ENCODE results near the gene OSGEPL1.
"Not testable (repeated sequence)": the region's sequence is repeated elsewhere in the genome, so short reads cannot be mapped to it uniquely, and the experiment has no call there.

Gene OSGEPL1

DNA sequence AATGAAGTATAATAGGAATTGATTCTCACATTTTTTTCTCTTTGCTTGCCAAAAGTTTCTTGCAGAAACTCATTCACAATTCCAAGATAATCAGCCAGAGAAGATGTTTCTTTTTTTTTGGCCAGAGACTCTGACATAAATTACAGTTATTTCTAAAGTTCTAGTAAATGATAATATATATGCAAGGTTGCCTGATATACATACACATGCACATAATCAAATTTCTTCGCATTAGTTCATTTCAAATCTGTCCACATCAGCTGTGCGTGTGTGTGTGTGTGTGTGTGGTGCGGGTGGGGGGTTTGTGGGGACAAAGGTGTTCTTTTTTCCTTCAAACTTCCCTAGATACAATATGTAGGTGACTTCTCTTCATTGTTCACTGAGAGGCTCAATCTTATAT lies 33.2 kb downstream of the OSGEPL1 start:
- no peak for DNase-seq

DNA sequence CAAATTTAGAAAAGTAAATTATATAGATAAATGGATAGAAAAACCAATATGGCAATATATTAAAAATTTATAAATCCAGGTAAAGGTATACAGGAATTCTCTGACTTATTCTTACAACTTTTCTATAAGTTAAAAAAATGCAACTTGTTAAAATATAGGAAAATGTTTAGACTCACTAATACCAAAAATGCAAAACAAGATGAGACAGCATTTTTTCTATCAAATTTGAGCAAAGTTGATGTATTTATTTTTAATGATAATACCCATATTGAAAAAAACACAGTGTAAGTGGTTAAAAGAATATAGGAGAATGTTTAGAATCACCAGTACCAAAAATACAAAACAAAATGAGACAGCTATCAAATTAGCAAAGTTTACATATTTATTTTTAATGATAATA lies 35.7 kb downstream of the OSGEPL1 start:
- DNase-seq = no peak

DNA sequence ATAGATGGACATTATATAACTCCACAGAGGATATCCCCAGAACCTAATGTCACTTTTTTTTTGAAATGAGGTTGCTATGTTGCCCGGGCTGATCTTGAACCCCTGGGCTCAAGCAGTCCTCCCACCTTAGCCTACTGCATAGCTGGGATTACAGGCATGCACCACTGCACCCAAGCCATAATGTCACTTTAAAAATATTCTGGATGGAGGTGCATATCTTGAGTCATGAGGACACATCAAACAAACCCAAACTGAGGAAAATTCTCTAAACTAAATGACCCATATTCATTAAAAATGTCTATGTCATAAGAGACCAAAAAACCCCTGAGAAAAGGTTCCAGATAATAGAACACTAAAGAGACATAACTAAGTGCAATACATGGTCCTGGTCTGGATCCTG lies 36.3 kb downstream of the OSGEPL1 start:
- DNase-seq = no peak

DNA sequence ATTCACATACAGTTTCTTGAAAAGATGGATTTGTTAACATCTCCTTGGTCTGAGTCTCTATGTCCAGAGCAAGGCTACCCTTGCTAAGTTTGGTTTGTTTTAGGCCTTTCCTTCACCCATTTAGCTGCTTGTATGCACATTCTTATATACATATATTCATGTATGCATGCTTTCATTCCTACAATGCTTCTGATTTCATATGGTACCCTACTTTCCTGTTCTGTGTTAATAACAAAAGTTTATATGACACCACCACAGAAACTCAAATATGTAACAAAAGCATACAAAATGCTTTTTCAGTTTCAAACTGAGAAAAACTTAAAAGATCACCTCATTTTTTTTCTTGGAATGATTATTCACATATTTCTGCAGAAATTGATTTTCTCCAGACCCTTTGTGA lies 39.4 kb downstream of the OSGEPL1 start:
- no peak for DNase-seq

DNA sequence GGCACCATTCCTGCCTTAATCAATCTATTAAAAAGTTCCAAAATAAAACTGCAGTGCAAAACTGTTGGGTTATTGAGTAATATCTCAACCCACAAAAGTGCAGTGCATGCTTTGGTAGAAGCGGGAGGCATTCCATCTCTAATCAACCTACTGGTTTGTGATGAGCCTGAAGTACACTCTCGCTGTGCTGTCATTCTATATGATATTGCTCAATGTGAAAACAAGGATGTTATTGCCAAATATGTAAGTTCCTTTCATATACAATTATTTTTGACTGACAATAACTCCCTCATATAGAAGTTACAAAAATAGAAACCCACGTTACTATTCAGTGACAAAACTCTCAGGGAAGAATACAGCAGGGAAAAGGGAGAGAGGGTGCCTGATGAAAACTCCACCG lies 43.0 kb downstream of the OSGEPL1 start:
- no peak for DNase-seq

DNA sequence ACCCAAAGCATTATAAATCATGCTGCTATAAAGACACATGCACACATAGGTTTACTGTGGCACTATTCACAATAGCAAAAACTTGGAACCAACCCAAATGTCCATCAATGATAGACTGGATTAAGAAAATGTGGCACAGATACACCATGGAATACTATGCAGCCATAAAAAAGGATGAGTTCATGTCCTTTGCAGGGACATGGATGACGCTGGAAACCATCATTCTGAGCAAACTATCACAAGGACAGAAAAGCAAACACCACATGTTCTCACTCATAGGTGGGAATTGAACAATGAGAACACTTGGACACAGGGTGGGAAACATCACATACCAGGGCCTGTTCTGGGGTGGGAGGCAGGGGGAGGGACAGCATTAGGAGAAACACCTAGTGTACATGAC lies 45.0 kb downstream of the OSGEPL1 start:
- not testable (repeated sequence) for DNase-seq

DNA sequence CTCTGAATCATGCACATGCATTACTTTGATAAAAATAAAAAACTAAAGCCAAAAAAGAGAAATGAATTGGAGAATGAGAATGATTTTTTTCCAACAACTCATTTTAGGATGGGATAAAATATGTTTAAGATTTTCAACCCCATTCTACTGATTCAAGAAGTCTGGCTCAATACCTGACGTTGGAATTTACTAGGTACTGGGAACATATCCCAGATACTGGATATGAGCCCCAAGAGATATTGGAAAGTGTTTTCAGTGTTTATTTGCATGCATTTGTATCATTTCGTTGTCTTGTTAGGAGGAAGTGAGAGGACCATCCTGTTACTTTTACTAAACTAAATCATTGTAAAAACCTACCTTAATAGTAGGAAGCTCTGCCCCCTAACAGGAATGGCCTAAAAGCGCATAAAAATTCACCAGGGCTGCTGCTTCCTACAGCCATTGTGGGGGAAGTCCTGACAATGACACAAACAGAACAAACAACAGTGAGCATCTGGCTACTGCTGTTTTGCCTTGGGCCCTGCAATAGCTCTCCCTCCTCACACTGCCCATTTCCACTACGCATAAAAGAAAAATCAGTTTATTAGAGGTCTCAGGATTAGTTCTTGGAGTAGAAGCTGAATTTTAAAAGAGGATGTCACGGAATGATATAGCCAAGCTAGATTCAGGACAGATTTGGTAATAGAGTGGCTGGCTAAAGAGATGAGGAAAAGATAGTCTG lies 52.9 kb downstream of the OSGEPL1 start:
- no peak for DNase-seq

DNA sequence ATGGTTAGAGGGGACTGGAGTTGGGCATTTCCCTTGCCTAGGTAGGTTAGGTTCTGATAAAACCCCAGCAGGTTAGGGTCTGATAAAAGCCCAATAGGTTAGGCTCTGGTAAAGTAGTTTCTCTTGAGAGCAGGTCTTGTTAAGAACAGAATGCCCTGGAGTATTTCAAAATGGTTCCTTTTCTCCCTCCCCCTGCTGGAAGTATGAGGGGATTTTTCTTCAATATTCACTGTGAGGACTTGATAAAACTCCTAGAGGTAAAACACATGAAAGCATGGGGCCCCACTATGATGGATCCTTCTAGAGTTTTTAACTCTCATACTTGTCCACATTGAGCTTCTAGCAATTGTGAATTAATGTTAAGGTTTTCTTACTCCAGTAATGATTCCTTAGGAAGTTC lies 60.5 kb downstream of the OSGEPL1 start:
- no peak for DNase-seq

DNA sequence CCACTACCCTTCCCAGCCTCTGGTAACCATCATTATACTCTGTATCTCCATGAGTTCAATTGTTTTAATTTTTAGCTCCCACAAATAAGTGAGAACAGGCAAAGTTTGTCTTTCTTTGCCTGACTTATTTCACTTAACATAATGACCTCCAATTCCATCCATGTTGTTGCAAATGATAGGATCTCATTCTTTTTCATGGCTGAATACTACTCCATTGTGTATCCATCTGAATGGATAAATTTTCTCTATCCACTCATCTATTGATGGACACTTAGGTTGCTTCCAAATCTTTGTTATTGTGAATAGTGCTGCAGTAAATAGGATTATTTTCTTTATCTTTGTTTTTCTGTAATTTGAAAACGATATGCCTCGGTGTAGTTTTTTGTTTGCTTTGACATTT lies 61.9 kb downstream of the OSGEPL1 start:
- no peak for DNase-seq

DNA sequence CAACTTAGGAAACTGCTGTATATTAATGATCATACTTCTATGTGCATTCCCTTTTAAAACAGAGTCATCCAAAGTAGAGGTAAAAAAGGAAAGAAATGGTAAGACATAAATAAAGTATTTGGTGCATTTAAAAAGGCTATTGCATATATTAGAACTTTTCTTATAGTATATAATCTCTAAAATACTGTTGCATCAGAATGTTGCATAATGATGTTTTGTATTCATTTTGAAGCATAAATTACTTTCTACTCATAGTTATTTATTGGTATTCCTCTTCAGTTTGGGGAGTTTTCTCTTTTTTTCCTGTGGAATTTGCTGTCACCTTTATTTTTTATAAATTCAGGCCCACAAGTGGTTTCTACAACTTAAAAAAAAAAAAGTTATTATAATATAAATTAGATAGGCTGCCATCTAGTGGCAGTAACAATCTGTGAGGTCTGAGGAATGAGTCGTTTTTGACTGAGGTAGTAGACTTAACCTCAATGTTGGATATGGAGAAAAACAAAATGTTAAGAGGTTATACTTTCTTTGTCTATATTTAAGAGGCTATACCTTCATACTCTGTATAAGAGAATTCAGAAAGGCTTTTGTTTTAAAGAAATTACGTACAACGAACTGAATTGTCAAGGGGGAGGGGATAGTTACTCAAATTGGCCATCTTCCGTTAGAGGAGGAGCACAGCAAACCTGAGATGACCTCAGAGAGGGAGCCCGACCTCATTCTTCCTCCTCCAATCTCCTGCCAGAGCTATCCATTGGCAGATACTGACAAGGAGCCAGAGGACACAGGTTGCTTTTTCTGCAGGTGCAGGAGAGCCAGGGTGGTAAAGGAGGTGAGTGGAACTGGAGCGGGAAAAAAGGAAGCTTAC lies 64.3 kb downstream of the OSGEPL1 start:
- peak in 2 of 3 experiments; percentile 4 to 42 for DNase-seq

All from NCI-H1417 (cell line).